Gastroesophageal sphincter (tissue), 4 donors: ENCODE measurements around the gene TGFBR3. TPM values are rescaled to one million over a fixed set of nuclear protein-coding genes. Genes with fewer than 3 reads are reported as not detected.

Source experiments
- ATAC-seq: fragments of 150-250 bp; one replicate; pipeline ENCODE4 v1.9.1; 2016; ENCODE audit warnings: mild to moderate bottlenecking, moderate library complexity
- H3K27ac ChIP-seq, 4 donors: fragments of 200-600 bp; sonication (generic) in 3 of 4; 1 replicate in 3 of 4; 2 replicates in 1 of 4; pipeline ENCODE4 v1.5.1; 2016 to 2019
- H3K27me3 ChIP-seq: fragments of 200-600 bp; sonication (generic); one replicate; pipeline ENCODE4 v1.5.1; 2019
- H3K36me3 ChIP-seq, 2 donors: fragments of 200-600 bp; sonication (generic); one replicate each; pipeline ENCODE4 v1.5.1; 2019; ENCODE audit warnings: control low read depth in 1 of 2
- H3K4me1 ChIP-seq, 3 donors: fragments of 200-600 bp; sonication (generic); 1 replicate in 2 of 3; 2 replicates in 1 of 3; pipeline ENCODE4 v1.5.1; 2016 to 2019; ENCODE audit warnings: control low read depth in 2 of 3
- H3K4me3 ChIP-seq, 2 donors: fragments of 200-600 bp; sonication (generic); one replicate each; pipeline ENCODE4 v1.5.1; 2019; ENCODE audit warnings: mild to moderate bottlenecking in 1 of 2, moderate library complexity in 1 of 2
- H3K9me3 ChIP-seq, 3 donors: fragments of 200-600 bp; sonication (generic); one replicate each; pipeline ENCODE4 v1.5.1; 2017 to 2019; ENCODE audit warnings: control low read depth in 2 of 3
- EP300 ChIP-seq: sonication (generic); formaldehyde crosslinking; IDR thresholded peaks from one replicate; pipeline ENCODE4 v1.6.1; 2017; ENCODE audit warnings: antibody characterized with exemption, mild to moderate bottlenecking
- POLR2A ChIP-seq, 2 donors: fragments of 450-650 bp; IDR thresholded peaks; one replicate each; pipeline ENCODE4 v1.6.1; 2017; ENCODE audit warnings: antibody characterized with exemption in 2 of 2, mild to moderate bottlenecking in 2 of 2, moderate library complexity in 1 of 2
- POLR2AphosphoS5 ChIP-seq: sonication (generic); formaldehyde crosslinking; IDR thresholded peaks from one replicate; pipeline ENCODE4 v1.6.1; 2017; ENCODE audit warnings: antibody characterized with exemption
- WGBS, 2 donors: methylation state at CpG; one replicate each; pipeline ENCODE4 v1.1.5; 2018; ENCODE audit warnings: low coverage in 1 of 2; 5-methylcytosine and 5-hydroxymethylcytosine counted together
- total RNA-seq, 4 donors: library from RNA; depleted of rRNA; stranded (reverse); fragments of >200 nt; gene quantifications; one replicate each; pipeline ENCODE4 v1.1.0, GENCODE V29; 2016
- TF ChIP-seq, protein P1 (sequence below), 4 experiments: fragments of 200-600 bp in 2 of 4; fragments of 450-650 bp in 2 of 4; sonication (generic) in 1 of 4; IDR thresholded peaks; one replicate each; pipeline ENCODE4 v1.5.1; 2017 to 2019; ENCODE audit warnings: antibody characterized with exemption in 4 of 4, mild to moderate bottlenecking in 2 of 4, moderate library complexity in 2 of 4

The TGFBR3 gene
- total RNA-seq, 4 donors from 2014 or later = 176 to 315 (median 248) TPM

DNA sequence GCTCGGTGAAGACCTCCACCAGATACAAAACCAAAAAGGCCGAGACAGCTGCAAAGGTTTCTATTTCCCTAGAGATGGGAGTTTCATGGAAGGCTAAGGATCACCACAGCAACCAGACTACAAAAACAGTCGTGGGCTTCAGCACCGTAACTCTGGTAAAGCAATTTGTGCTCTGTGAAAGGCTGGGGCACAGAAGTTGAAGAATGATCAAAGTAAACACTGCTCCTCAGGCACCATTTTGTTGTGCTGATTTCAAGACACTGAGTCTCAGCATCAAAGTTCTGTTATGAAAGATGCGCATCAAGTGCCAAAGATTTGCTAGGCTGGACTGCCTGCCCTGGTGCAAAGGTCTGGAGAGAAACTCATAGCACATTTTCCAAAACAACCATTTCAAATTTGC lies 116.2 kb downstream of the TGFBR3 start:
- peak; percentile 51 for TF ChIP-seq POLR2AphosphoS5
- TF ChIP-seq EP300 = no peak
- no peak for TF ChIP-seq POLR2A (IDR thresholded peaks at IDR 0.05)

DNA sequence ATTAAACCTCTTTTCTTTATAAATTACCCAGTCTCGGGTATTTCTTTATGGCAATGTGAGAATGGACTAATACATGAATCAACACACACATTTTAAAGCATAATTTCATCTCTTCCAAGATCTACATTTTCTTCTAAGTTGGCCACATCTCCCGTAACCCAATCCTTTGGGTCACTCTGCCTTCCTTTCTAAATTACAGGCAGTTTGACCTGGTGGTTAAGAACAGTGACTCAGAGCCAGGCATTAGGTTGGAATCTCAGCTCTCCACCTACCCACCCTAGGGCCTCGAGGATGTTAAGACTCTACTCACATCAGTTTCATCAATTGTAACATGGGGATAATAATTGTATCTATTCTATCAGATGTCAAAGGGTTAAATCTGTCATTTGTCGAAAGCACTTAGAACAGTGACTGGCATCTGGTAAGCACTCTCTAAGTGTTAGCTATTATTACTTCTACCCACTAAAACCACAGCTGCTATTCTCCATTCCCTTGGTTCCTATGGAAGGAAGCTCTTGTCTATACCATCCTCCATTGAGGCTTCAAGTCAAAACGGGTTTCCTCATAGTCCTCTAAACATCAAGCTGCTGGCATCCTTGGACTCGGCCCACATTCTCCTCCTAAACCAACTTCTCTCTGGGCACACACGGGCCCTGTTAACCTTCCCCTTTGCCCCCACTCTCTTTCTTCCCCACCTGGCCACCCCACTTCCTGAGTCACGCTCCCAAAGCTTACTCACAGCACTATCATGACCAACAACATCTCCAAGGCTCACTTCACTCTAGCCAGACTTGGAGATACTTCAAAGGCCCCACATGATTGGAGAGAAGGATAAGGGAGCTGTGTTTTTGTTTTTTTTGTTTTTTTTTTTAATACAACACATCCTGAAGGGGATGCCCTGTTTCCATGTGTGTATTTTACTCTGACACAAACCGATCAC lies 116.9 kb downstream of the TGFBR3 start:
- Histone ChIP-seq H3K4me3 (no peak overlapping the region), H3K9me3 (no peaks in the 10 kb centered on the region), H3K27me3 (no peaks in the 10 kb centered on the region), H3K4me1 (peaks cover 13 to 45% (median 16%) of the 10 kb centered on the region in 3 donors), H3K27ac (peak overlapping the region; percentile 56 to 83 (median 73)), H3K36me3 (peaks cover 0 to 6% of the 10 kb centered on the region in 2 donors)
- TF ChIP-seq POLR2AphosphoS5 = no peak
- no peak for TF ChIP-seq EP300
- TF ChIP-seq, protein P1, sequence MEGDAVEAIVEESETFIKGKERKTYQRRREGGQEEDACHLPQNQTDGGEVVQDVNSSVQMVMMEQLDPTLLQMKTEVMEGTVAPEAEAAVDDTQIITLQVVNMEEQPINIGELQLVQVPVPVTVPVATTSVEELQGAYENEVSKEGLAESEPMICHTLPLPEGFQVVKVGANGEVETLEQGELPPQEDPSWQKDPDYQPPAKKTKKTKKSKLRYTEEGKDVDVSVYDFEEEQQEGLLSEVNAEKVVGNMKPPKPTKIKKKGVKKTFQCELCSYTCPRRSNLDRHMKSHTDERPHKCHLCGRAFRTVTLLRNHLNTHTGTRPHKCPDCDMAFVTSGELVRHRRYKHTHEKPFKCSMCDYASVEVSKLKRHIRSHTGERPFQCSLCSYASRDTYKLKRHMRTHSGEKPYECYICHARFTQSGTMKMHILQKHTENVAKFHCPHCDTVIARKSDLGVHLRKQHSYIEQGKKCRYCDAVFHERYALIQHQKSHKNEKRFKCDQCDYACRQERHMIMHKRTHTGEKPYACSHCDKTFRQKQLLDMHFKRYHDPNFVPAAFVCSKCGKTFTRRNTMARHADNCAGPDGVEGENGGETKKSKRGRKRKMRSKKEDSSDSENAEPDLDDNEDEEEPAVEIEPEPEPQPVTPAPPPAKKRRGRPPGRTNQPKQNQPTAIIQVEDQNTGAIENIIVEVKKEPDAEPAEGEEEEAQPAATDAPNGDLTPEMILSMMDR (IDR thresholded peaks at IDR 0.05) = no peak
- TF ChIP-seq POLR2A (IDR thresholded peaks at IDR 0.05) = no peak
- no peak for ATAC-seq
- 67 to 72% methylated on average over 6 to 9 of the region's 9 CpGs for WGBS, 2 donors

More for the DNA sequence above, 116.2 kb downstream of the TGFBR3 start:
- Histone ChIP-seq H3K27me3 (no peaks in the 10 kb centered on the region), H3K9me3 (no peaks in the 10 kb centered on the region), H3K27ac (peak overlapping the region; percentile 56 to 83 (median 73)), H3K4me3 (no peak overlapping the region), H3K4me1 (peaks cover 14 to 45% (median 14%) of the 10 kb centered on the region in 3 donors), H3K36me3 (peaks cover 0 to under 1% of the 10 kb centered on the region in 2 donors)
- 30% methylated on average over 5 of the region's 5 CpGs; no CpG with 5 or more reads in 1 of the 2 donors for WGBS, 2 donors
- ATAC-seq = peak; percentile 30

DNA sequence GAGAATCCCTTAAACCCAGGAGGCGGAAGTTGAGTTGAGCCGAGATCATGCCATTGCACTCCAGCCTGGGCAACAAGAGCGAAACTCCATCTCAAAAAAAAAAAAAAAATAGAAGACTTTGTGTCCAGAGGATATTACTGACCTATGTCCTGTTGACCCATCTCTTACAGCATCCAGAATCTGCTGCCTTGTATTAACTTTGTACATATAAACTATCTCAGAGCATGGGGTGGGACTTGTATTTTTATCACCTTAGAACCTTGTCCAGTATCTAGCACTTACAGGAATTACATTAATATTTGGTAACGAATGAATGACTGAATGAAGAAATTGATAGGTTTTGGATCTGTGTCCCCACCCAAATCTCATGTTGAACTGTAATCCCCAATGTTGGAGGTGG lies 117.8 kb downstream of the TGFBR3 start:
- H3K4me3 ChIP-seq = no peak overlapping the region
- H3K36me3 ChIP-seq = peaks cover 0 to 6% of the 10 kb centered on the region in 2 donors
- H3K27me3 ChIP-seq = no peaks in the 10 kb centered on the region
- ATAC-seq = no peak
- H3K27ac ChIP-seq = peak overlapping the region in 3 of 4 donors; percentile 56 to 79 (median 67)
- 86 to 100% methylated on average over 2 of the region's 4 CpGs for WGBS, 2 donors
- H3K9me3 ChIP-seq = no peaks in the 10 kb centered on the region
- peaks cover 14 to 45% (median 16%) of the 10 kb centered on the region in 3 donors for H3K4me1 ChIP-seq
- TF ChIP-seq EP300 = no peak
- TF ChIP-seq, protein P1 (IDR thresholded peaks at IDR 0.05) = no peak
- TF ChIP-seq POLR2A (IDR thresholded peaks at IDR 0.05) = no peak
- TF ChIP-seq POLR2AphosphoS5 = no peak

DNA sequence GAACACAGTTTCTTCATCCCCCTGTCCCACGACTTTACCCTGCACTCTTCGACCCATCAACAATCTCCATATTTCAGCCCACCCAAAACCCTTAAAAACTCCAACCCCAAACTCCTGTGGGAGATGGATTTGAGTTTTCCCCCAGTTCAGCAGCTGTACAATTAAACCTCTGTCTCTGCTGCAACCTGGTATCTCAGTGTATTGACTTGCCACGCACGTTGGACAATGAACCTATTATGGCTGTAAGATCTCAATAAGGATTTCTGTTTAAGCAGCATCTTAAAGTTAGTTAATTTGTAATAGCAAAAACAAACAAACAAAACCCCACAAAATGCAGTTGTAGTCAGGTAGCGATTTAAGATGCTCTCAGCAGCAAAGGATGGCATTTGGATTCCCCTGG lies 119.1 kb downstream of the TGFBR3 start:
- Histone ChIP-seq H3K27me3 (no peaks in the 10 kb centered on the region), H3K4me3 (no peak overlapping the region), H3K36me3 (peaks cover 0 to 6% of the 10 kb centered on the region in 2 donors), H3K9me3 (no peaks in the 10 kb centered on the region), H3K27ac (peak overlapping the region in 1 of 4 donors; percentile 81), H3K4me1 (peaks cover 17 to 57% (median 18%) of the 10 kb centered on the region in 3 donors)
- TF ChIP-seq POLR2AphosphoS5 (no peak), POLR2A (IDR thresholded peaks at IDR 0.05) (no peak), EP300 (no peak)
- TF ChIP-seq, protein P1 (IDR thresholded peaks at IDR 0.05) = no peak
- WGBS, 2 donors = 100% methylated on average over 2 of the region's 5 CpGs; no CpG with 5 or more reads in 1 of the 2 donors
- ATAC-seq = no peak

DNA sequence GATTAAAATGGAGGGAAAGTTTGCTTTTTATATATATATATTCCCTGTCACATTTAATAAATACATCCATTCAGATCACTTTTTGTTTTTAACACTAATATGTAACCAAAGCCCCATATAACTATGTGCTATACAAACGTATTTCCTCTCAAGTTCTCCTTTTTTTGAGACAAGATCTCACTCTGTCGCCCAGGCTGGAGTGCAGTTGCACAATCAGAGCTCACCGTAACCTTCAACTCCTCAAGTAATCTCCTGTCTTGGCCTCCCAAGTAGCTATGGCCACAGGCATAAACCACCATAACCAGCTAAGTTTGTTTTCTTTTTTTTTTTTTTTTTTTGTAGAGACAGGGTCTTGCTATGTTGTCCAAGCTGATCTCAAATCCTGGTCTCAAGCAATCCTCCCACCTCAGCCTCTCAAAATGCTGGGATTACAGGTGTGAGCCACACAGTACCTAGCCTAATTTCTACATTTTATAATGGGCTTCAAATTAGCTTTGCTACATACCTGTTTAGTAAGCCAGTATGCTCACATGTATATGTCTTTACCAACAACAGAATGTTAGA lies 120.0 kb downstream of the TGFBR3 start:
- H3K9me3 ChIP-seq = no peaks in the 10 kb centered on the region
- TF ChIP-seq POLR2A (IDR thresholded peaks at IDR 0.05) (no peak), POLR2AphosphoS5 (no peak), EP300 (no peak)
- TF ChIP-seq, protein P1 (IDR thresholded peaks at IDR 0.05) = no peak
- WGBS, 2 donors = 75 to 80% methylated on average over 3 of the region's 3 CpGs
- no peaks in the 10 kb centered on the region for H3K27me3 ChIP-seq
- no peak for ATAC-seq
- H3K27ac ChIP-seq = peak overlapping the region in 2 of 4 donors; percentile 80 to 81
- H3K36me3 ChIP-seq = peaks cover 0 to 6% of the 10 kb centered on the region in 2 donors
- H3K4me1 ChIP-seq = peaks cover 22 to 64% (median 27%) of the 10 kb centered on the region in 3 donors
- H3K4me3 ChIP-seq = no peak overlapping the region
